Activated CD8-positive, alpha-beta T cell treated with anti-CD3 and anti-CD28 coated beads for 36 hours (primary cell): ENCODE measurements around the gene CYBRD1. TPM values are rescaled to one million over a fixed set of nuclear protein-coding genes. Genes with fewer than 3 reads are reported as not detected.
A peak's percentile ranks its signal among the peaks of the same experiment; 100 is the strongest.

Experiments
- ATAC-seq: fragments of 200-7000 bp; cut with Tn5 transposase; one replicate; pipeline ENCODE4 v1.10.0; 2021; ENCODE audit warnings: mild to moderate bottlenecking, moderate library complexity
- CTCF ChIA-PET: fragments of 350-600 bp; sonication (Branson Sonifier 250); formaldehyde crosslinking; loops from one replicate; lab custom pipeline; 2021; ENCODE audit warnings: antibody characterized with exemption; lab: Charles Lee
- POLR2A ChIA-PET: fragments of 350-600 bp; sonication (Branson Sonifier 250); formaldehyde crosslinking; loops from one replicate; lab custom pipeline; 2021; ENCODE audit warnings: antibody characterized with exemption; lab: Charles Lee
- DNase-seq: peaks from one replicate; pipeline ENCODE4 v3.0.0-alpha.2; 2020
- H3K27ac Mint-ChIP-seq: one replicate; pipeline ENCODE4 v1.8.0; 2021; ENCODE audit warnings: mild to moderate bottlenecking, mixed read lengths
- H3K27me3 Mint-ChIP-seq: one replicate; pipeline ENCODE4 v1.8.0; 2021; ENCODE audit warnings: mixed read lengths
- H3K36me3 Mint-ChIP-seq: one replicate; pipeline ENCODE4 v1.8.0; 2021; ENCODE audit warnings: low read depth, mixed read lengths
- H3K4me1 Mint-ChIP-seq: one replicate; pipeline ENCODE4 v1.8.0; 2021; ENCODE audit warnings: low read depth, mixed read lengths
- H3K4me3 Mint-ChIP-seq: one replicate; pipeline ENCODE4 v1.8.0; 2021; ENCODE audit warnings: mild to moderate bottlenecking, moderate library complexity, mixed read lengths
- H3K9me3 Mint-ChIP-seq: one replicate; pipeline ENCODE4 v1.8.0; 2021; ENCODE audit warnings: mixed read lengths
- intact Hi-C: fragments of 100-400 bp; cut with micrococcal nuclease; formaldehyde crosslinking; loops from one replicate; pipeline ENCODE4 v1.10.0; 2022
- total RNA-seq, 2 experiments: library from RNA; stranded (reverse); gene quantifications; one replicate each; pipeline ENCODE4 v1.2.3, GENCODE V29; 2021
- TF ChIP-seq, protein P1 (sequence below): fragments of 200-600 bp; IDR thresholded peaks from one replicate; pipeline ENCODE4 v1.8.0; 2022; ENCODE audit warnings: antibody characterized with exemption, mild to moderate bottlenecking

Gene CYBRD1
- total RNA-seq, 2 experiments from 2014 or later = 0.79 to 1.2 TPM

DNA sequence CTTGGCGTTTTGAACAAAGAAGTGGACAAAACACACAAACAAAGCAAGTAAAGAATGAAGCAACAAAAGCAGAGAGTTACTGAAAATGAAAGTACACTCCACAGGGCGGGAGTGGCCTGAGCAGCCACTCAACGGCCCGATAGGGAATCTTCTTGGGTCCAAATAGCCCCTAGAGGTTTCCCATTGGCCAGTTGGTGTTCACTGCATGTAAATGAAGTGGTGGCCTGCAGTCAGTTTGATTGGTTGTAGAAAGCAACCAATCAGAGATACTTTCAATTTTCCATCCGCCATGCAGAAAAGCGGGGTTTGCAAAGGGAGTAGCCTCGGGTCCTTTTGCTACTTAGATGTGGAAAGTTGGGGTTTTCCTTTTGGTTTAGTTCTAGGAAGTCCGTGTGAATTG lies 31.6 kb downstream of the CYBRD1 start:
- Mint-ChIP-seq H3K4me1 (peaks cover 4% of the 10 kb centered on the region), H3K27ac (no peak overlapping the region), H3K27me3 (peaks cover 3% of the 10 kb centered on the region), H3K9me3 (no peaks in the 10 kb centered on the region), H3K4me3 (no peak overlapping the region), H3K36me3 (no peaks in the 10 kb centered on the region)
- TF ChIP-seq, protein P1, sequence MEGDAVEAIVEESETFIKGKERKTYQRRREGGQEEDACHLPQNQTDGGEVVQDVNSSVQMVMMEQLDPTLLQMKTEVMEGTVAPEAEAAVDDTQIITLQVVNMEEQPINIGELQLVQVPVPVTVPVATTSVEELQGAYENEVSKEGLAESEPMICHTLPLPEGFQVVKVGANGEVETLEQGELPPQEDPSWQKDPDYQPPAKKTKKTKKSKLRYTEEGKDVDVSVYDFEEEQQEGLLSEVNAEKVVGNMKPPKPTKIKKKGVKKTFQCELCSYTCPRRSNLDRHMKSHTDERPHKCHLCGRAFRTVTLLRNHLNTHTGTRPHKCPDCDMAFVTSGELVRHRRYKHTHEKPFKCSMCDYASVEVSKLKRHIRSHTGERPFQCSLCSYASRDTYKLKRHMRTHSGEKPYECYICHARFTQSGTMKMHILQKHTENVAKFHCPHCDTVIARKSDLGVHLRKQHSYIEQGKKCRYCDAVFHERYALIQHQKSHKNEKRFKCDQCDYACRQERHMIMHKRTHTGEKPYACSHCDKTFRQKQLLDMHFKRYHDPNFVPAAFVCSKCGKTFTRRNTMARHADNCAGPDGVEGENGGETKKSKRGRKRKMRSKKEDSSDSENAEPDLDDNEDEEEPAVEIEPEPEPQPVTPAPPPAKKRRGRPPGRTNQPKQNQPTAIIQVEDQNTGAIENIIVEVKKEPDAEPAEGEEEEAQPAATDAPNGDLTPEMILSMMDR = no peak
- ChIA-PET CTCF (no interaction called here), POLR2A (no interaction called here)
- DNase-seq (no peak), ATAC-seq (no peak)
- intact Hi-C loops = no loop called here

DNA sequence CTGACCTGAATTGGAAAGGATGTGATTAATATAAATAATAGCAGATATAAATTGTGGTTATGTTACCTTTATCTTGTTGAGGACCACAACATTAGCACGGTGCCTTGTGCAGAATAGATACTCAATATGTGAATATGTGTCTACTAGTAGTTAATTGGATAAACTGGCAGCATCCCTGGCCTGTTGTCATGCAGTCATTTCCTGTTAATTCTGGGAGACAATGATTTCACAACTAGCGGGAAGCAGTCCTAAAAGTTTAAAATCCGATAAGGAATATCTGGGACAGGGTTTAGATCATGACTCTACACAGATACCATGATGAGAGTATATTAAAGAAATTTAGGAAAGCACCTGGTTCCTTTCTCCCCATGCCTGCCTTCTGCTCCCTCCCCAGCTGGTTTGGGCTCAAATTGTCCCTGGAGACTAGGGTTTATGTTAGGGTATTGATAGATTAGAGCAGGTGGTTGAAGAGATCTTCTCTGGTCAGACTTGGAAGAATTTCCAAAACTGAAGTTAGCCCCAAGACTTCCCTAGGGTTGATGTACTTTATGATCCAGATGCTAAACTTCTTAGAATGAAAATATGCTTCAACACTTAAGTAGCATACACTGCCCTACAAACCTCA lies 32.8 kb downstream of the CYBRD1 start:
- TF ChIP-seq, protein P1 = no peak
- ChIA-PET CTCF (no interaction called here), POLR2A (interaction anchor here (1.0 kb wide), 1 partner anchor 12 kb away, joined by 3 read pairs; no protein-coding TSS in a partner anchor)
- Mint-ChIP-seq H3K27ac (no peak overlapping the region), H3K9me3 (no peaks in the 10 kb centered on the region), H3K4me1 (peaks cover 4% of the 10 kb centered on the region), H3K27me3 (peaks cover 7% of the 10 kb centered on the region), H3K4me3 (no peak overlapping the region), H3K36me3 (no peaks in the 10 kb centered on the region)
- intact Hi-C loops = no loop called here
- ATAC-seq (no peak), DNase-seq (no peak)

DNA sequence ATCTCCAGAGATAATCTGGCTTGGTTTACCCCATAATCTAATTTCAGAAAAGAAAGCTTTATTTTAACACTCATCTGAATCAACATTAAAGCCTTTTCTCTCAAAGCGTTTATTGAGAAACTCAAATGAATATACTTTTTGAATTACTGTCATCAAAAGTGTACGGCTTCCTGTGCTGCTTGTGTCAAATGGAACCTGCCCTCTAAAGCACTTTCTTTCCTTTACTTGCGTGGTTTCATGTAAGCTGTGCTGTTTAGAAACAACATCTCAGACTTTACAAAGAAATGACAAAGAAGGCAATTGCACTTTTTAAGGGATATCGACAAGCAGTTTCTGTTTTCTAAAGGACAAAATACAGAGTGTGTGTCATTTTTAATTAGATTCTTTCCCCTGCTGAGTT lies 35.1 kb downstream of the CYBRD1 start:
- TF ChIP-seq, protein P1 = no peak
- Mint-ChIP-seq H3K4me3 (no peak overlapping the region), H3K4me1 (peaks cover 4% of the 10 kb centered on the region), H3K27me3 (peaks cover 7% of the 10 kb centered on the region), H3K9me3 (no peaks in the 10 kb centered on the region), H3K27ac (no peak overlapping the region), H3K36me3 (no peaks in the 10 kb centered on the region)
- intact Hi-C loops = no loop called here
- DNase-seq (no peak), ATAC-seq (peak; percentile 37)
- CTCF ChIA-PET = interaction anchor here (2.4 kb wide), 1 partner anchor 41 kb away, joined by 5 read pairs; no protein-coding TSS in a partner anchor
- POLR2A ChIA-PET = no interaction called here

DNA sequence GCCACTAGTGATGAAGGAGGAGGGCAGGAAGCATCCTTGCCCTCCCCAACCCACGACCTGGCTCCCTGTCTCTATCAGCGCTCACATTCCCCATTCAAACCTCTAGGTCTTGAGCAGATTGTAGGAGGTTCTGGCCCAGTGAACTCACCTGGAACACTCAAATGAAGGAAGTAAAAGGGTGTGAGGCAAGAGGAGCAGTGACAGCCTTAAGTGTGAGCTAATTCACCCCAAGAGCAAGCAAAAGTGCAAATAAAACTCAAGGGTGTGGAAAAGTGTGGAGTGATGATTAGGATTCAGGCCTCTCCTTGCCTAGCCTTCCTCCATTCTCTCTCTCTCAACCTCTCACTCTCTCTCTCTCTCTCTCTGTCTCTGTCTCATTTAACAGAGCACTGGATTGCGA lies 41.0 kb downstream of the CYBRD1 start:
- ATAC-seq (no peak), DNase-seq (no peak)
- intact Hi-C loops = no loop called here
- TF ChIP-seq, protein P1 = no peak
- Mint-ChIP-seq H3K4me1 (no peaks in the 10 kb centered on the region), H3K4me3 (no peak overlapping the region), H3K27ac (no peak overlapping the region), H3K36me3 (no peaks in the 10 kb centered on the region), H3K9me3 (no peaks in the 10 kb centered on the region), H3K27me3 (peaks cover 7% of the 10 kb centered on the region)
- CTCF ChIA-PET = no interaction called here
- POLR2A ChIA-PET = no interaction called here

DNA sequence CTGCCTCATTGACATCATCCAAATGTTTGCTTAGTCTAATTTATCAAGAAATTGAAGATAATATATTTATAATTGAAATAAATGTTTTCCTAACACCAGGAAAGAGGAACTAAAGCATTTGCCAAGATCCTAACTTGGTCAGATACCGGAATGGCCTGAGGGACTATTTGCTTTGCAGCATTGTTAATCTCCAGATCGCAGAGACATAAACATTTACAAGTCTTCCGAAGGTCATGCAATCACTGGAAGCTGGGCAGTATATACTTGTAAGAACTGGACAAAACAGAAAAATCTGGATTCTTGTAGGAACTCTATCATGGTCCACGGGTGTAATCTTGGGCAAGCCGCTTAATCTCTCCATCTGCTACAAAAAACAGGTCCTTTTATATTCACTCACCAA lies 42.2 kb downstream of the CYBRD1 start:
- TF ChIP-seq, protein P1 = no peak
- no peaks in the 10 kb centered on the region for H3K4me1 Mint-ChIP-seq
- POLR2A ChIA-PET = no interaction called here
- H3K9me3 Mint-ChIP-seq = no peaks in the 10 kb centered on the region
- H3K4me3 Mint-ChIP-seq = no peak overlapping the region
- CTCF ChIA-PET = interaction anchor here (1.2 kb wide), 1 partner anchor 24 kb away, joined by 3 read pairs; no protein-coding TSS in a partner anchor
- intact Hi-C loops = no loop called here
- no peaks in the 10 kb centered on the region for H3K36me3 Mint-ChIP-seq
- peaks cover 2% of the 10 kb centered on the region for H3K27me3 Mint-ChIP-seq
- H3K27ac Mint-ChIP-seq = no peak overlapping the region
- DNase-seq (no peak), ATAC-seq (no peak)
